ENCODE measurements around the gene ASPHD2. TPM values are rescaled to one million over a fixed set of nuclear protein-coding genes. Genes with fewer than 3 reads are reported as not detected.
"Not testable (repeated sequence)": the region's sequence is repeated elsewhere in the genome, so short reads cannot be mapped to it uniquely, and the experiment has no call there.

Gene ASPHD2
- 1.2 TPM for total RNA-seq

DNA sequence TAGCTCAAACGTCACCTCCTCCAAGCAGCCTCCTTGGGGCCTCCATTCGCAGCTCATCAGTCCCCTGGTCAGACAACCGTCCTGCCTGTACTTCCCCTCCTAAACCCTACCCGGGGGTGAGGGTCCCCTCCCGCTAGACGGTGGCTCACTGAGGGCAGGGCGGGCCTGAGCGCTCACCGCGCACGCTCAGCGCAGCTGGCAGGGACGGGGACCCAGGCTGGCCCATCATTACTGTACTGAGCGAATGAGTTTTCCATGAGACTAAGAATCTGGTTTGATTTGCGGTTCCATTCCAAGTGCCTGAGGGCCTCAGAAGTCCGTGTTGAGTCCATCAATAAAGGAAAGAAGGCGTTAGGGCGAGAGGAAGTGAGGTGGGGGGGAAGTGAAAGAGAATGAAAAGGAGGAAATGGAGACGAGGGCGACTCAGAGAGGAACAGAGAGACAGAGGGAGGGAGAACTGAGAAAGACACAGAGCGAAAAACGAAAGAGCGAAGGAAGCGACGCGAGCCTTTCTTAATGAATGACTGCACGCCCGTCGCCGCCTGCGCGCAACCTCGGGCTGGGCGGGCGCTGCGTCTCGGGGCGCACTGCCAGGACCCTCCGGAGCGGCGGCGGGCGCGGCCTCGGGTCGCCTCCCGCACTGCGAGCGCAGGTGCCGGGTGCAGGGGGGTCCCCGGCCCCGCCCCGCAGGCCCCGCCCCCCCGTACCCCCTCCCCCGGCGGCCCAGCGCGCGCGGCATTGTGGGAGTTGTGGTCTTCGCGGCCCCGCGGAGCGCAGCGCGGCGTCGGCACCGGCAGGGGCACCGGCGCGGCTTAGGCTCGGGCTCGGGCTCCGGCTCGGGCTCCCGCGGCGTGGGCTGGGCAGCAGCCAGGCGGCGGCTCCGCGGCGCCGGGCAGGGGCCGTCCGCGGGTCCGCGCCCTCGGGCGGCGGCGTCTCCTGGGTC, at the start of gene ASPHD2:
Gene ASPHD2, plus strand, starts transcription at position 746 of the 943 bp plus-strand sequence. CDS start 4,356 bp downstream, outside the sequence.
- intact Hi-C loops (cut with DNase I) = no loop called here
- ATAC-seq (peak; percentile 83), DNase-seq (ENCODE audit: low spot score) (no peak)

DNA sequence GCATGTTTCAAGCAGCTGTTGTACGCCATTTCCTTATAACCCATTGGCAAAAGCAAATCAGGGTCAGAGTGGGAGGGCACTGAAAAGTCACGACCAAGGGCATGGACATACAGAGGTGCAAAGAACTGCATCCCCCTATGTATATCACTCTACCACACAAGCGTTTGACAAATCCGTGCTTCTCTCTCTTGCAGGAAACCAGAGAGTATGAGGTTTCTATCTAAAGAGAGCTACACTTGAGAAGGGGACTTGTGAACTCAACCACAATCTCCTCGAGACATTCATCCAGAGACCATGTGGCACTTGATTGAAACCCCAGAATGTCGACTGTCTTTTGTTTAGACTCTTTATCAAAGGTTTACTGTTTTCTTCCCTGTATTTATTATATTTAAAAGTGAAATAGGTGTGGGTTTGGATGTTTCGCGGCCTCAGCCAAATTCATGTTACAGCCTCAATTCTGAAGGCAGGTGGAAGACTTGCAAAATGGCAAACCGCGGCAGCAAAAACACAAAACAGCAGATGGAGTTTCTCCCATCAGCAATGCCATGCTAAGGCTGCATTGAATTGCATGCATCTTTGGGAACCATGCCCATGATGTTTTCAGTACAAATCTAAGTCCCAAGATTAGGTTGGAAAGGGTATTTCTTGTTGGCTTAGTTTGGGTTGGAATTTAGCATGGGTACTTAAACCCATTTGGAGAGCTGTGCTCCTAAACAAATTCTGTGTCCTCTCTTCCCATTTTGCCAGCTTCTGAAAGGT, 48.8 kb upstream of the ASPHD2 start:
- intact Hi-C loops (cut with DNase I) = no loop called here
- ATAC-seq (no peak), DNase-seq (ENCODE audit: low spot score) (no peak)

GRCh38 chr22:26382782-26383181, 46.3 kb upstream of the ASPHD2 start:
- ATAC-seq = no peak
- intact Hi-C loops (cut with DNase I) = no loop called here
- no peak for DNase-seq (ENCODE audit: low spot score)

GRCh38 chr22:26383968-26384556, 45.0 kb upstream of the ASPHD2 start:
- DNase-seq (ENCODE audit: low spot score) = no peak
- no peak for ATAC-seq
- intact Hi-C loops (cut with DNase I) = no loop called here

- ATAC-seq (no peak), DNase-seq (ENCODE audit: low spot score) (no peak)
- intact Hi-C loops (cut with DNase I) = no loop called here
Measured at GRCh38 chr22:26385164-26385563, 43.9 kb upstream of the ASPHD2 start.

GRCh38 chr22:26389125-26389524, 39.9 kb upstream of the ASPHD2 start:
- intact Hi-C loops (cut with DNase I) = no loop called here
- ATAC-seq = no peak

GRCh38 chr22:26391091-26391490, 38.0 kb upstream of the ASPHD2 start:
- no peak for ATAC-seq
- no peak for DNase-seq (ENCODE audit: low spot score)
- intact Hi-C loops (cut with DNase I) = loop anchor here (10.0 kb wide), 1 partner anchor 64 kb away; no protein-coding TSS in a partner anchor

More at GRCh38 chr22:26389125-26389524, 39.9 kb upstream of the ASPHD2 start:
- no peak for DNase-seq (ENCODE audit: low spot score)

DNA sequence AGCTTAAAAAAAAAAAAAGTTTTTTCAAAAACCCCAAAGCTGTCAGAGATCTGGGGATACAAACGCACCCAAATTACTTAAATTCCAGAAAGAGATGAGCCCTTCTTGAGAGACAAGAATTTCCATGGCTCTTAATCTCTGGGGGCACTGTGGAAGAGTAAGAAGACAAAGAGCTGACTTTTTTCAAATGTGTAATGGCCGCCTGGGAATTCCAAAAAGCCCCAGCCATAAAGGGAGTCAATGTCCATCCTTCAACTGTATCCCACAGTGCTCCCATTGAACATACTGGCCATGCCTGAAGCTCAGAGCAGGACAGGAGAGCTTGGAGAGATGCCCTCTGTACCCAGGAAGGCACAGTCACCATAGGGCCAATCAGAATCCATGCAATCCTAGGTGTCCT, 37.4 kb upstream of the ASPHD2 start:
- ATAC-seq (no peak), DNase-seq (ENCODE audit: low spot score) (no peak)
- intact Hi-C loops (cut with DNase I) = loop anchor here (10.0 kb wide), 1 partner anchor 63 kb away; no protein-coding TSS in a partner anchor

GRCh38 chr22:26393929-26394328, 35.1 kb upstream of the ASPHD2 start:
- DNase-seq (ENCODE audit: low spot score) (no peak), ATAC-seq (no peak)
- intact Hi-C loops (cut with DNase I) = loop anchor here (10.0 kb wide), 1 partner anchor 61 kb away; no protein-coding TSS in a partner anchor

DNA sequence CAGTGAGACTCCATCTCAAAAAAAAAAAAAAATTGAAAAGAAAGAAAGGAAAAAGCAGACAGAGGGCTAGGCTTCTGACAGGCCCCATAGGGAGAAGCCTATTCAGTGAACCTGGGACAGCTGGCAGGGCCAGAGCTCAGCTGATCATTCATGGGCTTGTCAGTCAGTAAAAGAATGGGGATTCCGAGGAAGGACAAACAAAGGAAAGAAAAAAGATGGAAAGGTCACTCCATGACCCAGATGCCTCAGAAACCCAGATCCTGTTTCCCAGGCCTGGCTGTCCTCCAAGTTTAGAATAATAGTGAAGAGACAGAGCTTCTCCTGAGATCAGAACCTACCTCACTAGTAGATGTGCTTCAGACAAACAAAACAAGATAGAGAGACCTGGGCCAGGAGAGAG, 34.3 kb upstream of the ASPHD2 start:
- ATAC-seq (no peak), DNase-seq (ENCODE audit: low spot score) (no peak)
- intact Hi-C loops (cut with DNase I) = loop anchor here (10.0 kb wide), 1 partner anchor 60 kb away; no protein-coding TSS in a partner anchor

- ATAC-seq (no peak), DNase-seq (ENCODE audit: low spot score) (no peak)
- intact Hi-C loops (cut with DNase I) = loop anchor here (10.0 kb wide), 1 partner anchor 59 kb away; no protein-coding TSS in a partner anchor
Measured at GRCh38 chr22:26395926-26396325, 33.1 kb upstream of the ASPHD2 start.

GRCh38 chr22:26398741-26399153, 30.3 kb upstream of the ASPHD2 start:
- intact Hi-C loops (cut with DNase I) = loop anchor here (10.0 kb wide), 1 partner anchor 56 kb away; no protein-coding TSS in a partner anchor
- peak; percentile 83 for ATAC-seq
- DNase-seq (ENCODE audit: low spot score) = peak; percentile 66

- DNase-seq (ENCODE audit: low spot score) (no peak), ATAC-seq (no peak)
- intact Hi-C loops (cut with DNase I) = loop anchor here (10.0 kb wide), 1 partner anchor 56 kb away; no protein-coding TSS in a partner anchor
Measured at GRCh38 chr22:26399289-26399688, 29.8 kb upstream of the ASPHD2 start.

DNA sequence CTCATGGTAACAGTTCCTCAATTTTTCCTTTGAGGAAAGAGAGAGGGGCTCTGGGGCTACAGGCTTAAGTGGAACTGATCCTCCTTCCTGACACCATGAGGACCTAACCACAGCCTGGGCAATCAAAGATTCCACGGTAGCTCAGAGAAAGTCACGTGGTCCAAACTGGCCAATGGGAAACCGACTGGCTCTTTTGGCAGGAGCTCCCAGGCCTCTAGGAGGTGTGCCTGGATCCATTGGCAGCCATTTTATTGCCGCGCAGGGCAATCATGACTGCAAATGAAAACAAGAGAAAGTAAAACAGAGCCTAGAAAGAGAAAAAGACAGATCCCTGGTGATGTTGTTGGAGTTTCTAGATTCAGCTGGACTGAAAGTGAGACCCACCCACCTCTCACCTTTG, 27.3 kb upstream of the ASPHD2 start:
- DNase-seq (ENCODE audit: low spot score) = no peak
- ATAC-seq = no peak
- intact Hi-C loops (cut with DNase I) = no loop called here

GRCh38 chr22:26404851-26405421, 24.1 kb upstream of the ASPHD2 start:
- ATAC-seq (no peak), DNase-seq (ENCODE audit: low spot score) (no peak)
- intact Hi-C loops (cut with DNase I) = no loop called here

GRCh38 chr22:26406118-26406517, 22.9 kb upstream of the ASPHD2 start:
- DNase-seq (ENCODE audit: low spot score) (no peak), ATAC-seq (no peak)
- intact Hi-C loops (cut with DNase I) = no loop called here

DNA sequence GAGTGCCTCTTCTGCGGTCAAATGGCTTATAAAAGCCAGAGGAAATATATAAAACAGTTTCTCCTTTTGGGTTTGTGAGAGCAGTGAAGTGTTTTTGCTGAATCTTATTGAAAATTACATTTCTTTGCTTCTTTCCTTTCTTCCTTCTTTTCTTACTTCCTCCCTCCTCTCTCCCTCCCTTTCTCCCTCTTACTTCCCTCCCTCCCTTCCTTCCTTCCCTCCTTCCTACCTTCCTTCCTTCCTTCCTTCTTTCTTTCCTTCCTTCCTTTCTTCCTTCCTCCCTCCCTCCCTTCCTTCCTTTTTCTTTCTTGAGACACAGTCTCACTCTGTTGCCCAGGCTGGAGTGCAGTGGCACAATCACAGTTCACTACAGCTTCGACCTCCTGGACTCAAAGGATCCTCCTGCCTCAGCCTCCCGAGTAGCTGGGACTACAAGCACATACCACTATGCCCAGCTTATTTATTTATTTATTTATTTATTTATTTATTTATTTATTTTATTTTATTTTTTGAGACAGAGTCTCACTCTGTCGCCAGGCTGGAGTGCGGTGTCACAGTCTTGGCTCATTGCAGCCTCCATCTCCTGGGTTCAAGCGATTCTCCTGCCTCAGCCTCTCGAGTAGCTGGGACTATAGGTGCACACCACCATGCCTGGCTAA, 20.4 kb upstream of the ASPHD2 start:
- ATAC-seq; DNase-seq (ENCODE audit: low spot score); intact Hi-C loops (cut with DNase I): not testable (repeated sequence)

GRCh38 chr22:26409719-26410335, 19.2 kb upstream of the ASPHD2 start:
- DNase-seq (ENCODE audit: low spot score) (no peak), ATAC-seq (no peak)
- intact Hi-C loops (cut with DNase I) = no loop called here

Data from sciatic nerve (tissue), 2 donors.